Activated naive CD8-positive, alpha-beta T cell treated with anti-CD3 and anti-CD28 coated beads for 36 hours (primary cell): ENCODE results near the gene BANF1. TPM values are rescaled to one million over a fixed set of nuclear protein-coding genes. Genes with fewer than 3 reads are reported as not detected.

Experiments used
- DNase-seq: peaks from one replicate; pipeline ENCODE4 v3.0.0; 2021
- H3K27ac Mint-ChIP-seq: one replicate; pipeline ENCODE4 v1.8.0; 2022; ENCODE audit warnings: mild to moderate bottlenecking, moderate library complexity, mixed read lengths
- H3K27me3 Mint-ChIP-seq: one replicate; pipeline ENCODE4 v1.8.0; 2022; ENCODE audit warnings: mild to moderate bottlenecking, mixed read lengths
- H3K36me3 Mint-ChIP-seq: one replicate; pipeline ENCODE4 v1.8.0; 2021; ENCODE audit warnings: mild to moderate bottlenecking, mixed read lengths
- H3K4me1 Mint-ChIP-seq: one replicate; pipeline ENCODE4 v1.8.0; 2021; ENCODE audit warnings: mixed read lengths
- H3K4me3 Mint-ChIP-seq: one replicate; pipeline ENCODE4 v1.8.0; 2022; ENCODE audit warnings: mild to moderate bottlenecking, moderate library complexity, mixed read lengths
- H3K9me3 Mint-ChIP-seq: one replicate; pipeline ENCODE4 v1.8.0; 2022; ENCODE audit warnings: mixed read lengths
- total RNA-seq, 2 experiments: library from RNA; stranded (reverse); gene quantifications; one replicate each; pipeline ENCODE4 v1.2.3, GENCODE V29; 2021

BANF1 gene
- total RNA-seq, result 100 to 1,000 TPM; 253 to 277 TPM

- Mint-ChIP-seq H3K4me3 (peak within 1 kb of the TSS; percentile 100), H3K36me3 (peaks cover 62% of the 10 kb centered on the region), H3K9me3 (no peaks in the 10 kb centered on the region), H3K4me1 (peaks cover 41% of the 10 kb centered on the region), H3K27me3 (no peaks in the 10 kb centered on the region), H3K27ac (peak within 1 kb of the TSS; percentile 99)
- peak; percentile 93 for DNase-seq
Measured at GRCh38 chr11:66001942-66002647, at the start of gene BANF1, which contains the start of gene EIF1AD. Gene BANF1 (plus strand): TSS chr11:66002503. CDS start chr11:66003251, 748 bp downstream. Gene EIF1AD (minus strand): TSS chr11:66002157. CDS start chr11:66000389, 1,768 bp downstream.

- Mint-ChIP-seq H3K4me1 (peaks cover 9% of the 10 kb centered on the region), H3K9me3 (no peaks in the 10 kb centered on the region), H3K36me3 (no peaks in the 10 kb centered on the region), H3K4me3 (no peak overlapping the region), H3K27me3 (no peaks in the 10 kb centered on the region), H3K27ac (no peak overlapping the region)
- DNase-seq, result no peak
Measured at GRCh38 chr11:65953471-65953870, 48.8 kb upstream of the BANF1 start.

GRCh38 chr11:65954771-65955170 is 47.5 kb upstream of the BANF1 start:
- no peak overlapping the region for H3K27ac Mint-ChIP-seq
- DNase-seq, result no peak
- no peaks in the 10 kb centered on the region for H3K27me3 Mint-ChIP-seq
- H3K4me3 Mint-ChIP-seq, result no peak overlapping the region
- peaks cover 9% of the 10 kb centered on the region for H3K4me1 Mint-ChIP-seq
- no peaks in the 10 kb centered on the region for H3K36me3 Mint-ChIP-seq
- no peaks in the 10 kb centered on the region for H3K9me3 Mint-ChIP-seq

GRCh38 chr11:65958291-65958690 is 44.0 kb upstream of the BANF1 start:
- peaks cover 15% of the 10 kb centered on the region for H3K36me3 Mint-ChIP-seq
- no peak for DNase-seq
- H3K9me3 Mint-ChIP-seq, result no peaks in the 10 kb centered on the region
- peaks cover 23% of the 10 kb centered on the region for H3K4me1 Mint-ChIP-seq
- H3K27me3 Mint-ChIP-seq, result no peaks in the 10 kb centered on the region
- peak overlapping the region; percentile 2 for H3K27ac Mint-ChIP-seq
- H3K4me3 Mint-ChIP-seq, result no peak overlapping the region

- H3K27me3 Mint-ChIP-seq, result no peaks in the 10 kb centered on the region
- no peak for DNase-seq
- no peak overlapping the region for H3K27ac Mint-ChIP-seq
- H3K4me1 Mint-ChIP-seq, result peaks cover 28% of the 10 kb centered on the region
- H3K4me3 Mint-ChIP-seq, result no peak overlapping the region
- H3K9me3 Mint-ChIP-seq, result no peaks in the 10 kb centered on the region
- H3K36me3 Mint-ChIP-seq, result peaks cover 15% of the 10 kb centered on the region
Measured at GRCh38 chr11:65958774-65959420, 43.4 kb upstream of the BANF1 start.

GRCh38 chr11:65960824-65961266 is 41.5 kb upstream of the BANF1 start:
- peaks cover 21% of the 10 kb centered on the region for H3K36me3 Mint-ChIP-seq
- H3K4me1 Mint-ChIP-seq, result peaks cover 34% of the 10 kb centered on the region
- no peak for DNase-seq
- H3K9me3 Mint-ChIP-seq, result no peaks in the 10 kb centered on the region
- peak overlapping the region; percentile 96 for H3K27ac Mint-ChIP-seq
- H3K4me3 Mint-ChIP-seq, result peak overlapping the region; percentile 96
- no peaks in the 10 kb centered on the region for H3K27me3 Mint-ChIP-seq

GRCh38 chr11:65961267-65962140 is 40.8 kb upstream of the BANF1 start, which contains the start of gene SART1:
Gene SART1 (plus strand): TSS chr11:65961734. CDS start chr11:65961781, 47 bp downstream.
- peak; percentile 98 for DNase-seq
- Mint-ChIP-seq H3K36me3 (peaks cover 22% of the 10 kb centered on the region), H3K27me3 (no peaks in the 10 kb centered on the region), H3K4me3 (peak within 1 kb of the TSS; percentile 96), H3K27ac (peak within 1 kb of the TSS; percentile 96), H3K9me3 (no peaks in the 10 kb centered on the region), H3K4me1 (peaks cover 32% of the 10 kb centered on the region)

- H3K4me3 Mint-ChIP-seq, result peak overlapping the region; percentile 96
- H3K27me3 Mint-ChIP-seq, result no peaks in the 10 kb centered on the region
- H3K4me1 Mint-ChIP-seq, result peaks cover 27% of the 10 kb centered on the region
- H3K9me3 Mint-ChIP-seq, result no peaks in the 10 kb centered on the region
- no peak for DNase-seq
- H3K36me3 Mint-ChIP-seq, result peaks cover 24% of the 10 kb centered on the region
- H3K27ac Mint-ChIP-seq, result peak overlapping the region; percentile 52
Measured at GRCh38 chr11:65962141-65962564, 40.1 kb upstream of the BANF1 start.

- Mint-ChIP-seq H3K4me1 (peaks cover 26% of the 10 kb centered on the region), H3K4me3 (no peak overlapping the region), H3K27ac (no peak overlapping the region), H3K27me3 (no peaks in the 10 kb centered on the region), H3K9me3 (no peaks in the 10 kb centered on the region), H3K36me3 (peaks cover 29% of the 10 kb centered on the region)
- no peak for DNase-seq
Measured at GRCh38 chr11:65964906-65965305, 37.4 kb upstream of the BANF1 start.

- Mint-ChIP-seq H3K36me3 (peaks cover 33% of the 10 kb centered on the region), H3K4me1 (peaks cover 26% of the 10 kb centered on the region), H3K4me3 (no peak overlapping the region), H3K9me3 (no peaks in the 10 kb centered on the region), H3K27ac (no peak overlapping the region), H3K27me3 (no peaks in the 10 kb centered on the region)
- no peak for DNase-seq
Measured at GRCh38 chr11:65965986-65966762, 36.1 kb upstream of the BANF1 start.

GRCh38 chr11:65967329-65967934 is 34.9 kb upstream of the BANF1 start:
- Mint-ChIP-seq H3K9me3 (no peaks in the 10 kb centered on the region), H3K27me3 (no peaks in the 10 kb centered on the region), H3K36me3 (peaks cover 32% of the 10 kb centered on the region), H3K27ac (no peak overlapping the region), H3K4me1 (peaks cover 23% of the 10 kb centered on the region), H3K4me3 (no peak overlapping the region)
- no peak for DNase-seq

- H3K9me3 Mint-ChIP-seq, result no peaks in the 10 kb centered on the region
Measured at GRCh38 chr11:65968600-65969482, 33.5 kb upstream of the BANF1 start.

GRCh38 chr11:65972116-65972515 is 30.2 kb upstream of the BANF1 start:
- Mint-ChIP-seq H3K36me3 (peaks cover 32% of the 10 kb centered on the region), H3K9me3 (no peaks in the 10 kb centered on the region), H3K4me1 (peaks cover 3% of the 10 kb centered on the region), H3K4me3 (no peak overlapping the region), H3K27ac (no peak overlapping the region), H3K27me3 (no peaks in the 10 kb centered on the region)
- DNase-seq, result no peak

More at GRCh38 chr11:65968600-65969482, 33.5 kb upstream of the BANF1 start:
- DNase-seq, result no peak
- Mint-ChIP-seq H3K27me3 (no peaks in the 10 kb centered on the region), H3K4me3 (no peak overlapping the region), H3K4me1 (peaks cover 10% of the 10 kb centered on the region), H3K27ac (no peak overlapping the region), H3K36me3 (peaks cover 32% of the 10 kb centered on the region)
